Astrocyte of the spinal cord (primary cell): ENCODE results near the gene HERPUD1.
"Not testable (repeated sequence)": the region's sequence is repeated elsewhere in the genome, so short reads cannot be mapped to it uniquely, and the experiment has no call there.

Experiments
- DNase-seq: peaks from one replicate; pipeline ENCODE4 v3.0.0; 2011; ENCODE audit warnings: low read depth, low spot score
- H3K4me3 ChIP-seq: 2 replicates; pipeline ENCODE4 v1.5.1; 2011; ENCODE audit warnings: low read depth, mild to moderate bottlenecking, low read length, moderate library complexity
- CTCF ChIP-seq: IDR thresholded peaks from 2 replicates; pipeline ENCODE4 v1.5.1; 2012; ENCODE audit warnings: low read depth, mild to moderate bottlenecking, low read length, inconsistent platforms
- in situ Hi-C: cut with HindIII; loops from 2 replicates; pipeline ENCODE4 v1.10.0; 2017; ENCODE audit warnings: low sequenced_read_pairs

HERPUD1 gene

DNA sequence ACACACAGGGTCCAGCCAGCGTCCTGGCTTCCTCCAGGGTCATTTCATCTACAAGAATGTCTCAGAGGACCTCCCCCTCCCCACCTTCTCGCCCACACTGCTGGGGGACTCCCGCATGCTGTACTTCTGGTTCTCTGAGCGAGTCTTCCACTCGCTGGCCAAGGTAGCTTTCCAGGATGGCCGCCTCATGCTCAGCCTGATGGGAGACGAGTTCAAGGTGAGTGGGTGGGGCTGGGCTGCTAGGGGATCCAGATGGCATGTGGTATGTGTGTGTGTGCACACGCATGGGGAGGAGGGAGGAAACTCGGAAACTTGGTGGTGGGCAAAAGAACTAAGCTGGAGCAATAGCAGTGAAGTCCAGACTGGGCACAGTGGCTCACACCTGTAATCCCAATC lies 41.4 kb downstream of the HERPUD1 start:
- no peak for TF ChIP-seq CTCF
- in situ Hi-C loops, result no loop called here

GRCh38 chr16:56973899-56974298 lies 42.0 kb downstream of the HERPUD1 start:
- H3K4me3 ChIP-seq, DNase-seq, in situ Hi-C loops: not testable (repeated sequence)

More for the DNA sequence above, 41.4 kb downstream of the HERPUD1 start:
- no peak for DNase-seq
- H3K4me3 ChIP-seq, result no peak overlapping the region

GRCh38 chr16:56974549-56975300 lies 42.8 kb downstream of the HERPUD1 start:
- TF ChIP-seq CTCF, result no peak
- in situ Hi-C loops, result no loop called here
- no peak for DNase-seq
- no peak overlapping the region for H3K4me3 ChIP-seq

DNA sequence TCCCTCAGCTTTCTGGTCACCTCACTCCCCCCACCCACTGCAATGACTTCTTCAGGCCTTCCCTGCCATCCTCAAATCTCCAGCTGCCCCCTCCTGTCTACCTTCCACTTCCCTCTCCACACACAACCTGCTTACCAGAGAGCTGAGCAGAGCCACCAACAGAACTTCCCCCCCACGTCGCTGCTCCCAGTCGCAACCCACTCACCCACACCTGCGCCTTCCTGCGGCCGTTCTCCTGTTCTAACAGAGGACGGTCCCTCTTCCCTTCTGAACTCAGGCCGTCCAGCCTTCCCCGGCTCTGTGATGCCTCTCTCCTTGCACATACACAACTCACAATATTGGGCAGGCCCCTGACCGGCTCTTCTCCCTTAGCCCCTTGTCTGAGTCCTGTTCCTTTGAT lies 43.8 kb downstream of the HERPUD1 start:
- no peak overlapping the region for H3K4me3 ChIP-seq
- no peak for TF ChIP-seq CTCF
- in situ Hi-C loops, result no loop called here
- DNase-seq, result no peak

- no peak for TF ChIP-seq CTCF
- no peak for DNase-seq
- H3K4me3 ChIP-seq, result no peak overlapping the region
- in situ Hi-C loops, result no loop called here
Measured at GRCh38 chr16:56977216-56977615, 45.3 kb downstream of the HERPUD1 start.

GRCh38 chr16:56977823-56978430 lies 46.0 kb downstream of the HERPUD1 start:
- no peak for TF ChIP-seq CTCF
- DNase-seq, result no peak
- in situ Hi-C loops, result no loop called here

DNA sequence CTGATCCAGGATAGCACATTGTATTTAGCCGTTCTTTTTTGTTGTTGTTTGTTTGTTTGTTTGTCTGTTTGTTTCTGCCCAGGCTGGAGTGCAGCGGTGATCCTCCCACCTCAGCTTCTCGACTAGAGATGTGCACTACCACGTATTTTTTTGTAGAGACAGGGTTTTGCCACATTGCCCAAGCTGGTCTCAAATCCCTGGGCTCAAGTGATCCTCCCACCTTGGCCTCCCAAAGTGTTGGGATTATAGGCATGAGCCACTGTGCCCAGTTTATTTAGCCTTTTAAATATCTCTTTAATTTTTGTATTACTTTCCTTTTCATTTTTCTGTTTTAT lies 48.2 kb downstream of the HERPUD1 start:
- H3K4me3 ChIP-seq, result no peak overlapping the region
- no peak for TF ChIP-seq CTCF
- no peak for DNase-seq
- in situ Hi-C loops, result no loop called here

More at GRCh38 chr16:56977823-56978430, 46.0 kb downstream of the HERPUD1 start:
- H3K4me3 ChIP-seq, result no peak overlapping the region
